ENCODE measurements around the gene TMEM86B. TPM values are rescaled to one million over a fixed set of nuclear protein-coding genes. Genes with fewer than 3 reads are reported as not detected.

The TMEM86B gene
- total RNA-seq: 1 to 10 TPM in 7 of 8 experiments, under 1 TPM in 1; 0.81 to 3.1 (median 2.2) TPM

DNA sequence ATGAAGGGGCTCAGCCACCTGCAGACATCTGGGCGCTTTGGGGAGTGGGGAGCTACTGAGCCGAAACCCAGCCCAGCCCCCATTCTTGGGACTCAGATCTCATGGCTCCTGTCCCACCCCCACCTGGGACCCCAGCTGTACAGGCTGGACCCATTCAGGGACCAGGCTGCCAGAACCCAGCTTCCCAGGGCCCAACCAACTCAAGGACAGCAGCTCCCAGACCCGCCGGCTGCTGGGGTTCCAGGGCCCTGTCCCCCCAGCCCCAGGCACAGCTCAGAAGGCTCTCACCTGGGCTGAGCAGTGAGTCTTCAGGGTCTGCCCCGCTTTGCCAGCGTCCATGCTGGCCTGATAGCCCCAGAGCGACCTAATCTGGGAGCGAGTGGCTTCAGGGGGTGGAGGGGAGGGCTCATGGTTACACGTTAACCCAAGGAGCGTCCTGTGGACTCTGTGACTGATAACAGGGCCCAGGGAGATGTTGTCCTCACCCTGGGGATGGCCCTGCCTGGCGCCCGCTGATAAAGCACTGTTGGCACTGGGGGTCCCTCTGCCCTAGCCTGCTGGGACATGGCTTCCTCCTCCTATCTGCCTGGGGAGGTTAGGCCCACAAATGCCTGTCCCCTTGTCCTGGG, at the start of gene TMEM86B:
Gene TMEM86B, minus strand, starts transcription at position 361 of the 629 bp plus-strand sequence. Its CDS starts 22 bp downstream, at position 339.
- 67 to 100% (median 83%) methylated on average over 1 to 5 of the region's 12 CpGs; no CpG with 5 or more reads in 7 of the 10 experiments for WGBS, 10 experiments
- H3K27ac ChIP-seq: no peak within 1 kb of the TSS
- in situ Hi-C loops (cut with MboI; ENCODE audit: low pct_unique_long_range_greater_than_20kb in 2 of 9, low sequenced_read_pairs in 9 of 9, unreplicated experiment in 9 of 9): no loop called here
- no peaks in the 10 kb centered on the region for H3K4me1 ChIP-seq (replicated peaks in 1 of 2)
- no peak for ATAC-seq (replicated peaks in 6 of 8)
- no peak within 1 kb of the TSS for H3K4me3 ChIP-seq

DNA sequence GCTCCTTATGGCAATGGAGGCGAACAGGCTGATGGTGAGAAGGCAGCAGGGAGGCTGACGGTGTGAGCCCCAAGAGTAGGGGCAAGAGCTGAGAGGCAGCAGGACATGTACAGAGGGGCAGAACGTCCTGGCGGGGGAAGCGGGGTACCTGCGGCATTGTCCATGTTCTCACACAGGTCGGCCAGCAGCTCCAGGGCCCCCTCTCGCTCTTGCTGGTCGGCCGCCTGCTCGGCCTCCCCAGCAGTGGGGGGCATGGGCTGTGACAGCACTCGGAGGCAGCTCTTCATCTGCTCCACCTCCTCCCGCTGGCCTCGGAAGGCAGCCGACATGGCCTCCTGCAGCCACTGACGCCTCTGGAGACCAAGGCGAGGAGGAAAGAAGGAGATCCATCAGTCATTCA, 48.9 kb upstream of the TMEM86B start:
- 60 to 80% (median 71%) methylated on average over 2 to 7 of the region's 17 CpGs; no CpG with 5 or more reads in 6 of the 10 experiments for WGBS, 10 experiments
- ATAC-seq (replicated peaks in 6 of 8): no peak
- no peak overlapping the region for H3K4me3 ChIP-seq
- in situ Hi-C loops (cut with MboI; ENCODE audit: low pct_unique_long_range_greater_than_20kb in 2 of 9, low sequenced_read_pairs in 9 of 9, unreplicated experiment in 9 of 9): no loop called here
- peak overlapping the region in 1 of 2 donors; percentile 20 for H3K27ac ChIP-seq
- peaks cover 15 to 27% of the 10 kb centered on the region in 2 donors for H3K4me1 ChIP-seq (replicated peaks in 1 of 2)

DNA sequence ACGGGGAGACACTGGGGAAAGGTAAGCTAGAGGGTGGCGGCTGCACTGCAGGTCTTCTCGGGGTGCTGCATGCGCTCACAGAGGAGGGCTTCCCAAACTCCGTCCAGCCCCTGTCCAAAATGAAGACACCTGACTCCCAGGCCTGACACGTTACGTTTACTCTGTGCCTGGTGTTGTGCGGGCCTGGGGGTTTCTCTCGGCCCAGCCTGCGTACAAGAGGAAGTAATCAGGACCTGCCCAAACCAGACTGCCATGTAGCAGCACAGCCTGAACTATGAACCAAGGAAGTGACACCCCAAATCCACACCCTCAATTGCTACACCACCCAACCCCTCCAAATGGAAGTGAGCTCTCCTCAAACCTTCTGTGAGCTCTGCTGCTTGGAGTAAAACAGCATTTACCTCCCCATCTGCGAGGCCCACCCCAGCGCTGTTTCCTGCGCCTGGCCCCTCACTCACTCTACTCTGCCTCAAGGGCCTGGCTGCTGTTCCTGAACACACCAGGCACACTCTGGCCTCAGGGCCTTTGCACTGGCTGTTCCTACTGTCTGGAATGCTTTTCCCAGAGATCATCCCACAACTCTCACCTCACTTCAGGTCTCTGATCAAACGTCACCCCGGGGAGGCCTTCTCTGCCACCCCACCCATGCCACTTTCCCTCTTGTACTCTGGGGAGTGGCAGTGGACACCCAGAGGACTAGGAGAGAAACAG, 48.3 kb upstream of the TMEM86B start:
- Histone ChIP-seq H3K4me1 (replicated peaks in 1 of 2) (peaks cover 15 to 27% of the 10 kb centered on the region in 2 donors), H3K4me3 (no peak overlapping the region), H3K27ac (peak overlapping the region in 1 of 2 donors; percentile 20)
- 40 to 100% (median 100%) methylated on average over 1 to 4 of the region's 15 CpGs; no CpG with 5 or more reads in 3 of the 10 experiments for WGBS, 10 experiments
- no peak for ATAC-seq (replicated peaks in 6 of 8)
- in situ Hi-C loops (cut with MboI; ENCODE audit: low pct_unique_long_range_greater_than_20kb in 2 of 9, low sequenced_read_pairs in 9 of 9, unreplicated experiment in 9 of 9): no loop called here

DNA sequence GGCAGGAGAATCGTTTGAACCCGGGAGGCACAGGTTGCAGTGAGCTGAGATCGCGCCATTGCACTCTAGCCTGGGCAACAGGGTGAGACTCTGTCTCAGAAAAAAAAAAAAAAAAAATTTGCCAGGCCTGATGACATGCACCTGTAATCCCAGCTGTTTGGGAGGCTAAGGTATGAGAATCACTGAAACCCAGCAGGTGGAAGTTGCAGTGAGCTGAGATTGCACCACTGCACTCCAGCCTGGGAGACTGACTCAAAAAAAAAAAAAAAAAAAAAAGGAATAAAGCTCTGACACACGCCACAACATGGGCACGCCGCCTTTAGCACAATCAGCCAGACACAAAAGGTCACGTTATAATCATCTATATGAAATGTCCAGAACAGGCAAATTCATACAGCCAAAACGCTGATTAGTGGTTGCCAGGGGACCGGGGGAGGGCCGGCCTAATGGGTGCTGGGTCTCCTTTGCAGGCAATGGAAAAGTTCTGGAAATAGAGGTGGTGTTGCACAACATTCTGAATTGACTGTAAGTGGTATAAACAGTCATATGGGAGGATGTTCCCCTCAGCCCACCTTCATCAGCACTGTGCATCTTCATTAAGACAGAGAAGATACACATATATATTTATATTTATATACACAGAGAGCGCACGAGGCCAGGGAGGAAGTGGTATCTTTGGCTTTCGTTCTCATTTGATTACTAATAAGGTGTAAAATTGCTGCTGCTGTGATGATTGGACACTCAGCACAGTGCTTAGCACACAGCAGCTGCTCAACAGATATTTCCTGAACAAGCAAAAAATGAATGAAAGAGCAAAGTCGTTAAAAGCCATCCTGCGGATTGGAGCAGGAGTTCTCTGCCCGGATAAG, 47.5 kb upstream of the TMEM86B start:
- H3K4me1 ChIP-seq (replicated peaks in 1 of 2): peaks cover 12 to 24% of the 10 kb centered on the region in 2 donors
- 51 to 100% (median 91%) methylated on average over 1 to 9 of the region's 17 CpGs for WGBS, 10 experiments

DNA sequence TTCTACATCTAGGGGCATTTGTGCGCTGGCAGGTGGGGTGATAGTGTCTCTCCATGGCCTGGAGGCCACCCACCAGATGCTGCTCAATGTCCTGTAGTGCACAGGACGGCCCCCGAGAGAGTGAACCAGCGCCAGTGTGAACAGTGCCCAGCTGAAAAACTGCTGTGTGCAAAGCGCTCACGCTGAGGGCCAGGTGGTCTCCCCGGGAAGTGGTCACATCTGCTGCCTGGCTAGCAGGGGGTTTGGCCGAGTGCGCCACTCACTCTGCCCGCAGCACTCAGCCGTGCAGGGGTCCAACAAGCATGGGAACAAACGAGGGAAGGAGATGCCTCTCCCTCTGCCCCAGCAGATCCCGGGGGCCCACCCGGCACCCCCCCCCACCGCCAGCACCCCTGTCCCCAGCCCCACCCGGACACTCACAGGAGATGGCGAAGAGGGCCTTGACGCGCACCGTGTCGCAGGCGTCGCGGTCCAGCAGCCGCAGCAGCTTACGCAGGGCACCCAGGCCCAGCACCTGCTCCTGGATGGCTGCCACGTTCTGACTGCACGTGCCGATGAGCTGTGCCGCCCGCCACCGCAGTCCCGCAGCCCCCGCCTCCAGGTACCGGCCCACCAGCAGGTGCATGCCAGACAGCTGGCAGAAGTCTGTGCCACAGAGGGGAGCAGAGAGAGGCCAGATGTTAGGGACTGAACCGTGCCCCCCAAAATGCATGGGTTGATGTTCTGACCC, 45.6 kb upstream of the TMEM86B start:
- in situ Hi-C loops (cut with MboI; ENCODE audit: low pct_unique_long_range_greater_than_20kb in 2 of 9, low sequenced_read_pairs in 9 of 9, unreplicated experiment in 9 of 9): no loop called here
- Histone ChIP-seq H3K4me1 (replicated peaks in 1 of 2) (peaks cover 5 to 17% of the 10 kb centered on the region in 2 donors), H3K27ac (no peak overlapping the region), H3K4me3 (no peak overlapping the region)
- 93 to 100% (median 100%) methylated on average over 2 to 7 of the region's 36 CpGs; no CpG with 5 or more reads in 7 of the 10 experiments for WGBS, 10 experiments
- no peak for ATAC-seq (replicated peaks in 6 of 8)

More for the DNA sequence above, 47.5 kb upstream of the TMEM86B start:
- in situ Hi-C loops (cut with MboI; ENCODE audit: low pct_unique_long_range_greater_than_20kb in 2 of 9, low sequenced_read_pairs in 9 of 9, unreplicated experiment in 9 of 9): no loop called here
- H3K4me3 ChIP-seq: no peak overlapping the region
- no peak for ATAC-seq (replicated peaks in 6 of 8)
- H3K27ac ChIP-seq: no peak overlapping the region

GRCh38 chr19:55272142-55272541, 43.6 kb upstream of the TMEM86B start:
- no peak for ATAC-seq (replicated peaks in 6 of 8)
- H3K4me3 ChIP-seq: no peak overlapping the region
- no peaks in the 10 kb centered on the region for H3K4me1 ChIP-seq (replicated peaks in 1 of 2)
- in situ Hi-C loops (cut with MboI; ENCODE audit: low pct_unique_long_range_greater_than_20kb in 2 of 9, low sequenced_read_pairs in 9 of 9, unreplicated experiment in 9 of 9): no loop called here
- no peak overlapping the region for H3K27ac ChIP-seq
- 79 to 97% (median 94%) methylated on average over 3 to 13 of the region's 18 CpGs; no CpG with 5 or more reads in 3 of the 10 experiments for WGBS, 10 experiments

GRCh38 chr19:55270172-55270942, 41.8 kb upstream of the TMEM86B start:
- H3K4me1 ChIP-seq (replicated peaks in 1 of 2): no peaks in the 10 kb centered on the region
- H3K4me3 ChIP-seq: no peak overlapping the region
- WGBS, 10 experiments: 84 to 94% (median 92%) methylated on average over 3 to 13 of the region's 25 CpGs; no CpG with 5 or more reads in 5 of the 10 experiments
- no peak overlapping the region for H3K27ac ChIP-seq
- ATAC-seq (replicated peaks in 6 of 8): no peak
- in situ Hi-C loops (cut with MboI; ENCODE audit: low pct_unique_long_range_greater_than_20kb in 2 of 9, low sequenced_read_pairs in 9 of 9, unreplicated experiment in 9 of 9): no loop called here

GRCh38 chr19:55269299-55269698, 40.7 kb upstream of the TMEM86B start:
- Histone ChIP-seq H3K27ac (no peak overlapping the region), H3K4me3 (no peak overlapping the region), H3K4me1 (replicated peaks in 1 of 2) (no peaks in the 10 kb centered on the region)
- 50 to 100% (median 95%) methylated on average over 1 to 6 of the region's 8 CpGs; no CpG with 5 or more reads in 2 of the 10 experiments for WGBS, 10 experiments
- ATAC-seq (replicated peaks in 6 of 8): no peak
- in situ Hi-C loops (cut with MboI; ENCODE audit: low pct_unique_long_range_greater_than_20kb in 2 of 9, low sequenced_read_pairs in 9 of 9, unreplicated experiment in 9 of 9): no loop called here

DNA sequence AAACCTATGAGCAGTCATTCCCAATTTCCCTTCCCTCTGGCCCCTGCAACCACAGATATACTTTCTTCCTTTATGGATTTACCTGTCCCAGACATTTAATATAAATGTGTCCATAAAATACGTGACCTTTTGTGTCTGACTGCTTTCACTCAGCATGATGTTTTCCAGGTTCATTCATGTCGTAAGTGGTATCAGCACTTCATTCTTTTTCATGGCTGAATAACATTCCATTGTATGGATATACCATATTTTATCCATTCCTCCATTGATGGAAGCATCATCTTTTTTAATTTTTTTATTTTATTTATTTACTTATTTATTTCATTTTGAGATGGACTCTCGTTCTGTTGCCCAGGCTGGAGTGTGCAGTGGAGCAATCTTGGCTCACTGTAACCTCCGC, 38.3 kb upstream of the TMEM86B start:
- no peak overlapping the region for H3K4me3 ChIP-seq
- in situ Hi-C loops (cut with MboI; ENCODE audit: low pct_unique_long_range_greater_than_20kb in 2 of 9, low sequenced_read_pairs in 9 of 9, unreplicated experiment in 9 of 9): no loop called here
- 72 to 100% (median 97%) methylated on average over 3 to 4 of the region's 4 CpGs; no CpG with 5 or more reads in 1 of the 10 experiments for WGBS, 10 experiments
- H3K4me1 ChIP-seq (replicated peaks in 1 of 2): no peaks in the 10 kb centered on the region
- no peak for ATAC-seq (replicated peaks in 6 of 8)
- H3K27ac ChIP-seq: no peak overlapping the region

DNA sequence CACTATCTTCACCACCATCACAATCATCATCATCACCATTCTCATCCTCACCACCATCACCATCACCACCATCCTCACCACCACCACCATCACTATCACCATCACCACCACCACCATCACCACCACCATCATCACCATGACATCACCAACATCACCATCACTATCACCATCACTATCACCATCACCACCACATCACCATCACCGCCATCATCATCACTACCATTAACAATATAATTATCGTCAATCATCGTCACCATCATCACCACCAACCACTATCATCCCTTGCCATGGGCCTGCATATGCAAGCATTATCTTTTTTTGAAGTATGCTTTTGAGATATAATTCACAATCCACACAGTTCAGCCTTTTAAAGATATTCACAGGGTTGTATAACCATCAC, 37.8 kb upstream of the TMEM86B start:
- 88 to 100% methylated on average over 3 of the region's 3 CpGs; no CpG with 5 or more reads in 8 of the 10 experiments for WGBS, 10 experiments
- Histone ChIP-seq H3K4me1 (replicated peaks in 1 of 2) (no peaks in the 10 kb centered on the region), H3K27ac (no peak overlapping the region), H3K4me3 (no peak overlapping the region)
- in situ Hi-C loops (cut with MboI; ENCODE audit: low pct_unique_long_range_greater_than_20kb in 2 of 9, low sequenced_read_pairs in 9 of 9, unreplicated experiment in 9 of 9): no loop called here
- no peak for ATAC-seq (replicated peaks in 6 of 8)

- in situ Hi-C loops (cut with MboI; ENCODE audit: low pct_unique_long_range_greater_than_20kb in 2 of 9, low sequenced_read_pairs in 9 of 9, unreplicated experiment in 9 of 9): no loop called here
- Histone ChIP-seq H3K4me1 (replicated peaks in 1 of 2) (no peaks in the 10 kb centered on the region), H3K27ac (no peak overlapping the region), H3K4me3 (no peak overlapping the region)
- no peak for ATAC-seq (replicated peaks in 6 of 8)
- WGBS, 10 experiments: 70 to 100% (median 80%) methylated on average over 1 to 2 of the region's 12 CpGs; no CpG with 5 or more reads in 7 of the 10 experiments
These were observed 37.3 kb upstream of the TMEM86B start for GRCh38 chr19:55265723-55266386.
